HepG2 (cell line): ENCODE results near the gene LCE2A. TPM values are rescaled to one million over a fixed set of nuclear protein-coding genes. Genes with fewer than 3 reads are reported as not detected.

Experiments
- ATAC-seq: fragments of 200-7000 bp; cut with Tn5 transposase; 3 replicates; pipeline ENCODE4 v1.9.1; 2020; ENCODE audit warnings: mild to moderate bottlenecking, moderate library complexity
- BruUV-seq: library from RNA; stranded (reverse); fragments of 400-500 nt; replicated peaks from 2 replicates; lab custom pipeline; 2021; lab: Mats Ljungman, UMichigan
- CTCF ChIA-PET: fragments of 300-600 bp; formaldehyde crosslinking; extraction: SDS; loops from one replicate; lab custom pipeline; 2021; ENCODE audit warnings: low total read pairs, inconsistent platforms, low intra/inter-chr PET ratio; lab: Yijun Ruan, JAX
- POLR2A ChIA-PET: fragments of 350-600 bp; sonication (Branson Sonifier 250); formaldehyde crosslinking; loops from one replicate; lab custom pipeline; 2020; ENCODE audit warnings: antibody characterized with exemption, inconsistent platforms; lab: Yijun Ruan, JAX
- DNase-seq: peaks from one replicate; pipeline ENCODE4 v3.0.0-alpha.2; 2015; ENCODE audit warnings: low spot score
- FAIRE-seq: peaks from 3 replicates; lab custom pipeline; 2011; peaks lifted over from hg19 to GRCh38; lab: Jason Lieb, UNC
- H2AFZ ChIP-seq: one replicate; pipeline ENCODE4 v1.6.1; 2011; ENCODE audit warnings: low read length, inconsistent platforms
- H3K27ac ChIP-seq: fragments of 300-600 bp; 3 replicates; pipeline ENCODE4 v1.8.0; 2011; ENCODE audit warnings: mixed run types, mild to moderate bottlenecking, mixed read lengths, low read length, inconsistent platforms; ENCODE audit not compliant: insufficient read depth; ENCODE audit errors: extremely low read length
- H3K27me3 ChIP-seq, 2 experiments: fragments of 200-600 bp in 1 of 2; 2 replicates in 1 of 2; 3 replicates in 1 of 2; pipeline versions ENCODE4 v1.6.0 to v1.8.0; 2011; ENCODE audit warnings: low read length in 2 of 2, mild to moderate bottlenecking in 2 of 2, moderate library complexity in 2 of 2, inconsistent platforms in 1 of 2; ENCODE audit not compliant: insufficient read depth in 2 of 2, control insufficient read depth in 1 of 2
- H3K36me3 ChIP-seq, 2 experiments: fragments of 200-600 bp in 1 of 2; replicated peaks in 1 of 2; 2 replicates in 1 of 2; 3 replicates in 1 of 2; pipeline versions ENCODE4 v1.5.1 to v1.8.0; 2011; ENCODE audit warnings: low read length in 2 of 2, inconsistent platforms in 1 of 2; ENCODE audit not compliant: insufficient read depth in 2 of 2, control insufficient read depth in 1 of 2
- H3K4me1 ChIP-seq: 2 replicates; pipeline ENCODE4 v1.5.1; 2012; ENCODE audit warnings: low read length, inconsistent platforms; ENCODE audit not compliant: insufficient read depth
- H3K4me2 ChIP-seq: 2 replicates; pipeline ENCODE4 v1.6.0; 2011; ENCODE audit warnings: low read depth, low read length, inconsistent platforms
- H3K4me3 ChIP-seq, 3 experiments: fragments of 200-600 bp in 1 of 3; sonication (generic), shearing (Covaris generic) in 1 of 3; replicated peaks in 1 of 3; 2 replicates each; pipeline ENCODE4 v1.5.1; 2011 to 2016; ENCODE audit warnings: low read length in 3 of 3, inconsistent platforms in 2 of 3, low read depth in 2 of 3, mild to moderate bottlenecking in 2 of 3, control low read depth in 1 of 3, mixed read lengths in 1 of 3; ENCODE audit not compliant: insufficient read depth in 1 of 3
- H3K79me2 ChIP-seq: one replicate; pipeline ENCODE4 v1.6.1; 2011; ENCODE audit warnings: low read length, inconsistent platforms; ENCODE audit not compliant: insufficient read depth
- H3K9ac ChIP-seq: 2 replicates; pipeline ENCODE4 v1.6.0; 2011; ENCODE audit warnings: mild to moderate bottlenecking, low read depth, low read length, inconsistent platforms; ENCODE audit not compliant: insufficient read depth
- H3K9me3 ChIP-seq: 2 replicates; pipeline ENCODE4 v1.5.1; 2012; ENCODE audit warnings: mild to moderate bottlenecking, low read length
- H4K20me1 ChIP-seq: 2 replicates; pipeline ENCODE4 v1.6.0; 2011; ENCODE audit warnings: inconsistent platforms, mild to moderate bottlenecking, low read length, moderate library complexity; ENCODE audit not compliant: insufficient read depth
- BATF2 ChIP-seq: sonication (generic); formaldehyde crosslinking; IDR thresholded peaks from 2 replicates; pipeline ENCODE4 v1.8.0; 2022; ENCODE audit warnings: mild to moderate bottlenecking, missing genetic modification reagents, moderate library complexity
- CENPBD1 ChIP-seq: sonication (generic); formaldehyde crosslinking; IDR thresholded peaks from 2 replicates; pipeline ENCODE4 v1.8.0; 2022; ENCODE audit warnings: missing genetic modification reagents, low read depth, mild to moderate bottlenecking, borderline replicate concordance
- CENPT ChIP-seq: sonication (generic); formaldehyde crosslinking; IDR thresholded peaks from 2 replicates; pipeline ENCODE4 v1.8.0; 2022; ENCODE audit warnings: low read depth, mild to moderate bottlenecking, moderate library complexity, missing genetic modification reagents
- EED ChIP-seq: sonication (generic); formaldehyde crosslinking; IDR thresholded peaks from 2 replicates; pipeline ENCODE4 v1.5.0; 2020; ENCODE audit warnings: mild to moderate bottlenecking, missing genetic modification reagents
- GATAD1 ChIP-seq: IDR thresholded peaks from 2 replicates; pipeline ENCODE4 v1.6.1; 2016; ENCODE audit warnings: missing genetic modification reagents, missing compliant biosample characterization
- HMG20A ChIP-seq: IDR thresholded peaks from 2 replicates; pipeline ENCODE4 v1.6.1; 2016; ENCODE audit warnings: borderline replicate concordance
- PAXIP1 ChIP-seq: sonication (generic); formaldehyde crosslinking; conservative IDR thresholded peaks from 2 replicates; pipeline ENCODE4 v1.4.0; 2020; ENCODE audit warnings: mild to moderate bottlenecking, missing genetic modification reagents, moderate library complexity
- ZNF546 ChIP-seq: sonication (generic); formaldehyde crosslinking; conservative IDR thresholded peaks from 2 replicates; pipeline ENCODE4 v1.8.1; 2023; ENCODE audit warnings: mild to moderate bottlenecking, missing genetic modification reagents
- ZNF639 ChIP-seq: conservative IDR thresholded peaks from 2 replicates; pipeline ENCODE4 v1.6.1; 2018; ENCODE audit warnings: missing genetic modification reagents
- ZNF775 ChIP-seq: sonication (generic); formaldehyde crosslinking; IDR thresholded peaks from 2 replicates; pipeline ENCODE4 v1.4.0; 2020; ENCODE audit warnings: missing genetic modification reagents, mild to moderate bottlenecking, moderate library complexity, borderline replicate concordance
- ZSCAN5A ChIP-seq: sonication (generic); formaldehyde crosslinking; IDR thresholded peaks from 2 replicates; pipeline ENCODE4 v1.8.0; 2022; ENCODE audit warnings: mild to moderate bottlenecking, missing genetic modification reagents, borderline replicate concordance
- WGBS: methylation state at CpG from one replicate; pipeline ENCODE4 v1.1.6; 2017; ENCODE audit warnings: low lambda C conversion rate; 5-methylcytosine and 5-hydroxymethylcytosine counted together
- in situ Hi-C: cut with HindIII; loops from 2 replicates; pipeline ENCODE4 v1.10.0; 2017; ENCODE audit warnings: low pct_unique_long_range_greater_than_20kb; ENCODE audit not compliant: extremely low pct_ligation_motif_present
- intact Hi-C: fragments of 100-400 bp; cut with micrococcal nuclease; formaldehyde crosslinking; loops from one replicate; pipeline ENCODE4 v1.10.0; 2022; ENCODE audit not compliant: unreplicated experiment
- polyA plus RNA-seq, 8 experiments: library from polyadenylated mRNA; depleted of rRNA in 3 of 8; stranded (reverse) in 7 of 8; unstranded in 1 of 8; fragments of >200 nt; fragmentation: Illumina TruSeq in 4 of 8; extraction: Trizol in 4 of 8; gene quantifications; 2 replicates each; pipeline versions ENCODE4 v1.2.1 to v1.2.3, GENCODE V29; 2011 to 2016; ENCODE audit warnings: low read depth in 4 of 8, missing spikeins in 1 of 8, mixed read lengths in 1 of 8; ENCODE audit not compliant: insufficient read depth in 1 of 8
- total RNA-seq, 5 experiments: library from RNA; depleted of rRNA; stranded (reverse); fragments of >200 nt; fragmentation: Illumina TruSeq; extraction: Trizol; gene quantifications; 2 replicates each; pipeline ENCODE4 v1.2.3, GENCODE V29; 2016; ENCODE audit warnings: low read depth in 1 of 5

The LCE2A gene
- total and polyA plus RNA-seq, 2 of the 13 experiments (the other 11 are each of a cell fraction or from before 2014, with no cell fraction given) = not detected

- TF ChIP-seq BATF2 (CRISPR knock-in tag) (no peak), GATAD1 (CRISPR knock-in tag) (no peak), EED (CRISPR knock-in tag) (no peak), CENPBD1 (CRISPR knock-in tag) (no peak), HMG20A (CRISPR knock-in tag) (no peak)
These were observed 18.7 kb upstream of the LCE2A start (continued) for GRCh38 chr1:152679459-152679858.

- no peaks in the 10 kb centered on the region for H3K79me2 ChIP-seq
- TF ChIP-seq ZNF639 (CRISPR knock-in tag) (no peak), CENPT (no peak), ZSCAN5A (CRISPR knock-in tag) (no peak), PAXIP1 (CRISPR knock-in tag) (no peak), ZNF546 (CRISPR knock-in tag) (no peak), ZNF775 (CRISPR knock-in tag) (no peak)
- H3K4me3 ChIP-seq = no peak overlapping the region
- BruUV-seq = no TSS peak
- H3K27me3 ChIP-seq = 0 out of 5 replicates have a peak, but pooled peaks cover 1 to 3% of the 10 kb centered on the region in 2 experiments
- no peak for DNase-seq
- ChIA-PET CTCF (no interaction called here), POLR2A (no interaction called here)
- no peaks in the 10 kb centered on the region for H3K4me1 ChIP-seq
- no peak overlapping the region for H3K9ac ChIP-seq
- intact Hi-C loops = no loop called here
- no peaks in the 10 kb centered on the region for H3K9me3 ChIP-seq
- H3K27ac ChIP-seq = no peak overlapping the region
- in situ Hi-C loops = no loop called here
- FAIRE-seq = no peak
- H3K36me3 ChIP-seq = no peaks in the 10 kb centered on the region
- WGBS = 6% methylated on average over 2 of the region's 2 CpGs
- H2AFZ ChIP-seq = no peak overlapping the region
- no peak overlapping the region for H3K4me2 ChIP-seq
- no peak for ATAC-seq
- H4K20me1 ChIP-seq = no peaks in the 10 kb centered on the region
These were observed 16.5 kb upstream of the LCE2A start for GRCh38 chr1:152681616-152682015.
